Spleen (tissue), 11 donors: ENCODE data around the gene CMTM8. TPM values are rescaled to one million over a fixed set of nuclear protein-coding genes. Genes with fewer than 3 reads are reported as not detected.

ENCODE experiments used
- polyA plus RNA-seq, 3 donors: library from polyadenylated mRNA; stranded (reverse); fragments of 200-250 nt; gene quantifications; one replicate each; pipeline ENCODE4 v1.2.1, GENCODE V29; 2013
- small RNA-seq, 4 donors: library from RNA; depleted of rRNA; stranded (forward); fragments of <200 nt; gene quantifications; one replicate each; pipeline ENCODE3, GENCODE V24; 2016
- total RNA-seq, 7 donors: library from RNA; depleted of rRNA in 3 of 7; stranded (reverse); fragments of >200 nt in 3 of 7; fragmentation: NEBNext Ultra II Directional in 4 of 7; extraction: Animal tissue kit (Norgen Biotek cat#: 25700) in 4 of 7; gene quantifications; one replicate each; pipeline versions ENCODE4 v1.1.0 to v1.2.1, GENCODE V29; 2016 to 2021
- donor health status: healthy with polysubstance abuse.
- donor health status: DM: no; HTN: no; CAD: no; lungs with moderate emphysema.
- donor health status: DM: no; HTN: no; CAD: no.
- donor health status: Bipolar disorder and iron deficiency.
- donor health status: healthy.
- donor health status: DM: no; HTN: no; CAD: no.
- donor health status: DM: yes; HTN: yes; CAD: no.

CMTM8 gene
- total and polyA plus RNA-seq, 10 donors: 0.61 to 3.5 (median 1.6) TPM

Small RNA genes within 50 kb of the gene (small RNA-seq; reads per million reads assigned to genes)
- gene AC097639.2: 0 reads per million in 4 donors

Other genes starting within 250 kb of the CMTM8 start
- 10 to 100 TPM; 13.6 to 38.9 (median 27.3) TPM for gene GPD1L, start 132.1 kb upstream of the CMTM8 start, total RNA-seq
- gene GPD1L, start 132.1 kb upstream of the CMTM8 start, polyA plus RNA-seq: 10 to 100 TPM in 1 of 3 donors, 1 to 10 TPM in 2; 6.2 to 13.9 (median 6.6) TPM
- 10 to 100 TPM; 42.4 to 92.0 (median 48.6) TPM for gene CMTM7, start 153.2 kb downstream of the CMTM8 start, total RNA-seq
- gene CMTM7, start 153.2 kb downstream of the CMTM8 start, polyA plus RNA-seq: 10 to 100 TPM; 27.6 to 38.3 (median 32.8) TPM